Fibroblast of lung (primary cell): ENCODE data around the gene ROGDI. TPM values are rescaled to one million over a fixed set of nuclear protein-coding genes. Genes with fewer than 3 reads are reported as not detected.

ENCODE experiments used
- DNase-seq, 2 donors: peaks; one replicate each; pipeline versions ENCODE4 v3.0.0 to v3.0.0-alpha.2; 2010; ENCODE audit warnings: low read depth in 2 of 2
- H2AFZ ChIP-seq: 2 replicates; pipeline ENCODE4 v1.5.1; 2012; ENCODE audit warnings: low read length, control low read depth, inconsistent platforms
- H3K27ac ChIP-seq: 2 replicates; pipeline ENCODE4 v1.5.1; 2011; ENCODE audit warnings: low read length, control low read depth; ENCODE audit not compliant: insufficient read depth
- H3K27me3 ChIP-seq: 2 replicates; pipeline ENCODE4 v1.5.1; 2011; ENCODE audit warnings: mild to moderate bottlenecking, low read length; ENCODE audit not compliant: control insufficient read depth, insufficient read depth
- H3K36me3 ChIP-seq: 2 replicates; pipeline ENCODE4 v1.5.1; 2011; ENCODE audit warnings: low read length; ENCODE audit not compliant: control insufficient read depth, insufficient read depth
- H3K4me1 ChIP-seq: 2 replicates; pipeline ENCODE4 v1.5.1; 2011; ENCODE audit warnings: low read length; ENCODE audit not compliant: control insufficient read depth, insufficient read depth; ENCODE audit errors: extremely low read depth
- H3K4me2 ChIP-seq: 2 replicates; pipeline ENCODE4 v1.5.1; 2011; ENCODE audit warnings: low read length, control low read depth; ENCODE audit not compliant: insufficient read depth; ENCODE audit errors: extremely low read depth
- H3K4me3 ChIP-seq, 4 experiments: fragments of 200-600 bp in 1 of 4; sonication (generic) in 1 of 4; replicated peaks in 1 of 4; 2 replicates each; pipeline ENCODE4 v1.5.1; 2011 to 2016; ENCODE audit warnings: low read length in 4 of 4, low read depth in 3 of 4, mild to moderate bottlenecking in 3 of 4, control low read depth in 2 of 4, inconsistent platforms in 1 of 4, mixed read lengths in 1 of 4; ENCODE audit not compliant: insufficient read depth in 1 of 4; ENCODE audit errors: control extremely low read depth in 1 of 4
- H3K79me2 ChIP-seq: 2 replicates; pipeline ENCODE4 v1.5.1; 2012; ENCODE audit warnings: mild to moderate bottlenecking, low read length, inconsistent platforms; ENCODE audit not compliant: control insufficient read depth, insufficient read depth
- H3K9ac ChIP-seq: 2 replicates; pipeline ENCODE4 v1.5.1; 2011; ENCODE audit warnings: mild to moderate bottlenecking, low read length, control low read depth; ENCODE audit not compliant: insufficient read depth
- H3K9me3 ChIP-seq: 2 replicates; pipeline ENCODE4 v1.5.1; 2012; ENCODE audit warnings: low read depth, low read length; ENCODE audit not compliant: control insufficient read depth, insufficient read depth
- H4K20me1 ChIP-seq: 2 replicates; pipeline ENCODE4 v1.5.1; 2011; ENCODE audit warnings: low read length; ENCODE audit not compliant: control insufficient read depth, insufficient read depth; ENCODE audit errors: extremely low read depth
- CTCF ChIP-seq, 2 donors: IDR thresholded peaks in 1 of 2; conservative IDR thresholded peaks in 1 of 2; 1 replicate in 1 of 2; 2 replicates in 1 of 2; pipeline ENCODE4 v1.5.1; 2011 to 2012; ENCODE audit warnings: low read length in 2 of 2, control low read depth in 1 of 2, inconsistent platforms in 1 of 2, low read depth in 1 of 2, mild to moderate bottlenecking in 1 of 2
- EZH2 ChIP-seq: IDR thresholded peaks from 2 replicates; pipeline ENCODE4 v1.5.1; 2012; ENCODE audit warnings: low read length, control low read depth, mild to moderate bottlenecking; ENCODE audit errors: missing control alignments
- polyA plus RNA-seq, 2 donors: library from polyadenylated mRNA; depleted of rRNA in 1 of 2; stranded (reverse) in 1 of 2; unstranded in 1 of 2; fragments of >200 nt; gene quantifications; 2 replicates each; pipeline ENCODE4 v1.2.1, GENCODE V29; 2011 to 2012; ENCODE audit warnings: missing spikeins in 1 of 2
- total RNA-seq: library from RNA; depleted of rRNA; stranded (reverse); fragments of >200 nt; gene quantifications from 2 replicates; pipeline ENCODE4 v1.2.1, GENCODE V29; 2014

Gene ROGDI
- total and polyA plus RNA-seq, 2 donors (not counting 1 experiment from before 2014, with no cell fraction given) = 9.2 to 13.0 TPM

- peaks cover 13% of the 10 kb centered on the region for H3K36me3 ChIP-seq
- no peaks in the 10 kb centered on the region for H3K9me3 ChIP-seq
- DNase-seq = no peak
- no peaks in the 10 kb centered on the region for H3K79me2 ChIP-seq
- H3K27ac ChIP-seq = no peak overlapping the region
- no peaks in the 10 kb centered on the region for H4K20me1 ChIP-seq
- H3K4me1 ChIP-seq = no peaks in the 10 kb centered on the region
- H2AFZ ChIP-seq = no peak overlapping the region
- no peak overlapping the region for H3K4me2 ChIP-seq
- H3K9ac ChIP-seq = no peak overlapping the region
- no peak overlapping the region for H3K4me3 ChIP-seq
- no peaks in the 10 kb centered on the region for H3K27me3 ChIP-seq
- no peak for TF ChIP-seq EZH2
- TF ChIP-seq CTCF (conservative IDR thresholded peaks at IDR 0.05 in 1 of 2, IDR thresholded peaks at IDR 0.05 in 1 of 2; ENCODE audit: low read depth in 1 of 2, low read length in 2 of 2) = no peak
Observed at GRCh38 chr16:4747906-4748681, 54.3 kb downstream of the ROGDI start.

DNA sequence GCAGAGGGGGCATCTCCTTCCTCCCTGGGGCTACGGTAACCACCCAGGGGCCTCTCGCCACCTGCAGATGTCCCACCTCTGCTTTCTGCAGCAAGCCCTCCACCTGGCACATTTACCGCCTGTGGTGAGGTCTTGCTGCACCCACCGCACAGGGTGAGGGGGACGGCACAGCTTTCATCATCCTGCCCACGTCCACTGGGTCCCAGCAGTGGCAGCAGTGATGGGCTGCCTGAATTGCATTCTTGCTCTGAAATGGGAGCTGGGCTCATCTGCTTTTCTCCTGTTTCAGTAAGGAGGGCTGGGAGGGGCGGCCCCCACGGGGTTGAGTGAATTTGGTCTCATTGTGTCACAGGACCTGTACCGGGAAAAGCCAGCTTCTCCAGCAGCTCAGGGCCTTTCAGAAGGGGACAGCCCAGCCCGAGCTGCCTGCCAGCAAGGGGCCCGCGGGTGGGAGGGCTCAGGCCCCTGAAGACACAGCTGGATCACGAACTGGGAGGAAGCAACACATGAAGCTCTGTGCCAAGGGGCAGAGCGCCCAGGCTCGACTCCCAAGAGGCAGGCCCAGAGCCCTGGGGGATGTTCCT, 55.4 kb downstream of the ROGDI start:
- no peak overlapping the region for H3K27ac ChIP-seq
- peaks cover 5% of the 10 kb centered on the region for H3K36me3 ChIP-seq
- no peak overlapping the region for H3K4me3 ChIP-seq
- H2AFZ ChIP-seq = no peak overlapping the region
- no peaks in the 10 kb centered on the region for H4K20me1 ChIP-seq
- H3K27me3 ChIP-seq = no peaks in the 10 kb centered on the region
- peak in 1 of 2 donors; percentile 38 for DNase-seq
- H3K9me3 ChIP-seq = no peaks in the 10 kb centered on the region
- H3K79me2 ChIP-seq = no peaks in the 10 kb centered on the region
- no peak overlapping the region for H3K4me2 ChIP-seq
- TF ChIP-seq CTCF (conservative IDR thresholded peaks at IDR 0.05 in 1 of 2, IDR thresholded peaks at IDR 0.05 in 1 of 2; ENCODE audit: low read depth in 1 of 2, low read length in 2 of 2) (no peak), EZH2 (no peak)
- no peak overlapping the region for H3K9ac ChIP-seq
- no peaks in the 10 kb centered on the region for H3K4me1 ChIP-seq

Other genes with a start within 250 kb of the ROGDI start
- gene C16orf96, start 246.3 kb downstream of the ROGDI start, total RNA-seq = under 0.01 TPM in 2 replicates
- gene C16orf96, start 246.3 kb downstream of the ROGDI start, polyA plus RNA-seq = 0.01 TPM in 1 of 2 replicates, not detected in the other
- 3.6 and 4.4 TPM in 2 replicates for gene UBALD1, start 187.7 kb downstream of the ROGDI start, total RNA-seq
- gene UBALD1, start 187.7 kb downstream of the ROGDI start, polyA plus RNA-seq = 2.2 and 3.7 TPM in 2 replicates
- 15.9 and 26.1 TPM in 2 replicates for gene MGRN1, start 177.8 kb downstream of the ROGDI start, total RNA-seq
- 5.4 and 9.6 TPM in 2 replicates for gene MGRN1, start 177.8 kb downstream of the ROGDI start, polyA plus RNA-seq
- gene NUDT16L1, start 109.1 kb downstream of the ROGDI start, total RNA-seq = 17.2 and 21.5 TPM in 2 replicates
- gene NUDT16L1, start 109.1 kb downstream of the ROGDI start, polyA plus RNA-seq = 14.0 and 19.7 TPM in 2 replicates
- gene ANKS3, start 68.4 kb downstream of the ROGDI start, total RNA-seq = 26.2 and 26.3 TPM in 2 replicates
- gene ANKS3, start 68.4 kb downstream of the ROGDI start, polyA plus RNA-seq = 8.4 and 11.9 TPM in 2 replicates
- 0.26 and 0.50 TPM in 2 replicates for gene DNAAF8, start 68.1 kb downstream of the ROGDI start, total RNA-seq
- gene DNAAF8, start 68.1 kb downstream of the ROGDI start, polyA plus RNA-seq = 0.84 and 0.95 TPM in 2 replicates
- 6.9 and 7.1 TPM in 2 replicates for gene ZNF500, start 35.5 kb downstream of the ROGDI start, total RNA-seq
- 3.1 TPM in 2 replicates for gene ZNF500, start 35.5 kb downstream of the ROGDI start, polyA plus RNA-seq
- not detected in 2 replicates for gene SEPTIN12, start 14.3 kb downstream of the ROGDI start, total RNA-seq
- not detected in 2 replicates for gene SEPTIN12, start 14.3 kb downstream of the ROGDI start, polyA plus RNA-seq
- gene SMIM22, start 7.3 kb downstream of the ROGDI start, total RNA-seq = not detected in 2 replicates
- not detected in 2 replicates for gene SMIM22, start 7.3 kb downstream of the ROGDI start, polyA plus RNA-seq
- 39.6 and 40.8 TPM in 2 replicates for gene GLYR1, start 44.7 kb upstream of the ROGDI start, total RNA-seq
- gene GLYR1, start 44.7 kb upstream of the ROGDI start, polyA plus RNA-seq = 28.6 and 42.2 TPM in 2 replicates
- gene UBN1, start 44.8 kb upstream of the ROGDI start, total RNA-seq = 19.5 and 21.1 TPM in 2 replicates
- 13.6 and 15.3 TPM in 2 replicates for gene UBN1, start 44.8 kb upstream of the ROGDI start, polyA plus RNA-seq
- gene PPL, start 134.5 kb upstream of the ROGDI start, total RNA-seq = 43.7 and 50.5 TPM in 2 replicates
- 3.3 and 5.0 TPM in 2 replicates for gene PPL, start 134.5 kb upstream of the ROGDI start, polyA plus RNA-seq
- gene SEC14L5, start 155.7 kb upstream of the ROGDI start, total RNA-seq = 0.77 and 0.99 TPM in 2 replicates
- 0.05 TPM in 2 replicates for gene SEC14L5, start 155.7 kb upstream of the ROGDI start, polyA plus RNA-seq
- 16.7 and 17.7 TPM in 2 replicates for gene NAGPA, start 231.3 kb upstream of the ROGDI start, total RNA-seq
- 9.7 and 11.4 TPM in 2 replicates for gene NAGPA, start 231.3 kb upstream of the ROGDI start, polyA plus RNA-seq